ENCODE results near the gene TTC28.
"Not testable (repeated sequence)": the region's sequence is repeated elsewhere in the genome, so short reads cannot be mapped to it uniquely, and the experiment has no call there.

TTC28 gene

DNA sequence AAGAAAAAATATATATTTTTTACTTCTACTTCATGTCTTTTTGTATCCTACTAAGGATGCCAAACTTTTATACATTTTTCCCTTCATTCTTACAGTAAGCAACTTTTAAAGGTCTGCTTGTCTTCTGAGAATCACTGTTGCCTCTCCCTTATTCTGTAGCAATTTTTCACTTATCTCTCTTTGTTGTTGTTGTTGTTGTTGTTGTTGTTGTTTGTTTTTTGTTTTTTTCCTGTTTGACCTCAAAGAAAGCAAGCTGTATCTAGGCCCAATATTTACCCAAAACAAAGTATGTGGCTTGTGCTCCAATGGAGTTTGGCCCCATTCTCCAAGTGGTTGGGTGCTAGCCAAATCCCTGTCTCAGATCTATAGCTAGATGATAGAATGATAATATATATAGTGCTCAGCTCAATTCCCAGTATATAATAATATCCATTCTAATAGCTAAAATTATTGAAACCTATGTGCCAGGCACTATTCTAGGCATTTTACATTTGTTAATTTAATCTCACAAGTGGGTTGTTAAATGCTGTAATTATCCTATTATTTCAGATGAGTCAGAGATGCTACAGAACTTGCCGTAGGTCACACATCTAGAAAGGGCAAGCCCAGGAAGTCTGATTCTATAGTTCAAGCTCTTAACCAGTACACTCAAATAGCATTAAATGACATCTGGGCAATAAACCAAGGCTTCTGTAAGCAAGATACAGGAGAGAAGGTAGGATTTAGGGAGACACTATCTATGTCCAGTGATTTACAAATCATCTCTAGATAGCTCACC, 555.5 kb downstream of the TTC28 start:
- DNase-seq, result no peak

DNA sequence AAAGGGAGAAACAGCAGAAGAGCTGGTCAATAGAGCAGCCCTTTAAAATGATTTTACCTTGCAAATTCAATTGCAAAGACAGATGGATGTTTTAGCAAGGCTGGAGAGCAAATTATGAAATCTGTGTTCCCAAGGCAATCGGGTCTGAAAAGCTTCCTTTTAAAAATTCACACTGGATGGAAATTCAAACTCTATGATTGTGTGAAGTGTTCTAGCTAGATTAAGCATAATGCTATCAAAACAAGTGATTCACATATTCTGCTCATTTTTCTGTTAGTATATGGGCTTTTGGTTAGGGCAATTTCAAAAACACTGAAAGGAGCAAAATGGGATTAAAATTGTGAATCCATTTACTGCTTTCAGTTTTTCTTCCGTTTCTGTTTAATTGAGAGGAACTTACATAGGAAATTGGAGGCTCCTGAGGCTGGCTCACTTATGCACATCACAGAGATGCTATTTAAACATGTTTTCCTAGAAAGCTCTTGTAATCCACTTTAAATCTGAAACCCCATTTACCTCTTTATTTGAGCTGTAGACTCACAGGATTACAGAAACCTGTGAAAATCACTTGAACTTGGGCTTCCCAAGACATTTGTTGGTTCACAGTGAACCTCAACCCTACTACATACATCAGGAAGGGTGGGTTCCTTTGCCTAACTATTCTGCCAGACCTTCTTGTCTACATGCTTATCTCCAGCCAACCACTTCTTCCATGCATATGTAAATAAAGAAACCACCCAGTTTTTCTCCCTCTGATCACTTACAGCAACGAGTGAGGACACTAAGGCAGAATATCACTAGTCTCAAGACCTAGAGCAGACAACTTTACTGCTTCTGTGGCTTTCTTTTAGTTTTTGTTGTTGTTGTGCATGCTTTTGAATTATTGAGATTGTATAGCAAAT, 558.7 kb downstream of the TTC28 start:
- DNase-seq, result peak; percentile 63

DNA sequence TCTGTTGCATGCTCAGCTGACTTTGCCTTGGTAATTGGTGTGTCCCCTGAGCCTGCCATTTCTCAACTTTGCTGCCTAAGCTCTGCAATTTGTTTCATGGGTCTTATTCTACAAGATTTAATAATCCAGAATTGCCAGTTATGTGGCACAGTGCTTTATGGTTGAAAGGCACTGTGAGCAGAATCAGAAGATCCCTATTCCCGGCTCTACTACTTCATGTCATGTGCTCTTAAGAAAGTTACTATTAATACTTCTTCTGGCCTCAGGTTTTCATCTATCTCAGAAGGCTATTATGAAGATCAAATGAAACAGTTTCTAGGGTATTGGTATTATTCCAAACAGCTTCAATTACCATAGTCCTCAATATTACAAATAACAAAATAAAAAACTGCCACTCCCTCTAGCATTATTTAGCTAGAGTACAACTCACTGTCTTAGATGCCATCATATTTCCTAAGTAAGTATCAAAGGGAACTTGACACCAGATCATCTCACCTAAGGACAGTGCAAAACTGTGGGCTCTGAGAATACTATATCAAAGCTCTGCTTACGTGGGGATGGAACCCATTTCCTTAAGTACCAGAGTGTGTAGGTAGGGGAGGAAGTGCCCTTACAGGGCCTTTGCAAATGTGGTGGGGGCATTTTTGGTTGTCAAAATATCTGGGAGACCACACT, 560.5 kb downstream of the TTC28 start:
- DNase-seq, result no peak

DNA sequence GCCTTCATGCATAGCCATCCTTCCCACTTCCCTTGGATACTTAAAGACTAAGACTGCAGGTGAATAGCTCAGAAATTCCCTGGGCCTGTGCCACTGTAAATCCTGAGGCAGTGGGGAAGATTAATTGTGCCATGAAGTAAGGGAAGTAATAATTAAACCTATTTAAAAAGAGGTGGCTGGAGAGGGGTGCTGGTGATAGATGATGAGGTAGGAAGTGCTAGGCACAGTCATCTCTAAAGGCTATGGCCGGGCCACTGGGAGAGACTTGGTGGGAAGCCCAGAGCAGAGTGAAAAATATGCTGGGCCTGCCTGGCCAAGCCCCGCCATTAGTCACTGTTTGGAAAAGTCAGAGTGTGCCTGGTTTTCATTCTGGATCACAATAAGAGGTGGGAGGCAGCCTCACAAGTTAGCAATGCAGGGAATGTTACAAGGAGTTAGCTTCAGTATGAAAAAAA, 563.4 kb downstream of the TTC28 start:
- no peak for DNase-seq

DNA sequence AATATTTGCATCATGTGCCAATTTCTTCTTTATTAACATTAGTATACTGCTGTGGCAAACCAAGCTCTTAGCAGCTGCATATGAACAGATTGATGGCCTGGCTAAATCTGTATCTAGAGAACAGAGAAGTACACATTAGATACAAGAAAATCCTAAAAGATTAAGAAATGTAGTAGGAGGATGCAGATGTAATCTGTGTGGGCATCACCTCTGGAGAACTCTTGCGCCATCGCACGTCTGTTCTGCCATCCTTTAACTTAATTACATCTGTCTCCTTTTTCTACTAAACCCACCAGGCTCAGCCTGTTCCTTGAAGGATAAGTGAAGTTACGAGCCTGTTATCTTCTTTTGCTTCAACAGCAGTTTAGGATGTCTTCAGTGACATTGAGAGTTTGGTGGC, 564.2 kb downstream of the TTC28 start:
- DNase-seq, result peak; percentile 21

DNA sequence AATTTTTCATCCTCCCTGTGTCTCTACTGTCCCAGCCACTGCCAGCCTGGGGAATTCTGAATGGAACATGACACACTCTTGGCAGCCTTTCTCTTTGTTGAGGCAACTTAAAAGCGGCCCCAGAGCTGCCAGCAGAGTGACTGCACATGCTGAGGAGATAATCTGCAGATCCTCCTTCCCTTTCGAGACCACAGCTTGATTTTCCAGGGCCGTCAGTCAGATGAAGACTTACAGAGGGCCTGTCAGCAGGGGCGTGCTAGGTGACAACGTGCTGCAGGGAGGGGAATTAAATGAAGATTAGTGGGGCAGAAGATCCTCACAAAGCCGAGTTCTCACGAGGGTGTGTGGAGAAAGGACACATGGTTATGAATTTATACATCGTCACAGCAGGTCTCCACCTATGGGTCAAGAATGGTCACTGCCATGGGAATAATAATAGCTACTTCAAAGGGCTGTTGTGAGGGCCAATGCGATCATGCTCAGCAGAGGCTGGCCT, 567.0 kb downstream of the TTC28 start:
- peak; percentile 74 for DNase-seq

DNA sequence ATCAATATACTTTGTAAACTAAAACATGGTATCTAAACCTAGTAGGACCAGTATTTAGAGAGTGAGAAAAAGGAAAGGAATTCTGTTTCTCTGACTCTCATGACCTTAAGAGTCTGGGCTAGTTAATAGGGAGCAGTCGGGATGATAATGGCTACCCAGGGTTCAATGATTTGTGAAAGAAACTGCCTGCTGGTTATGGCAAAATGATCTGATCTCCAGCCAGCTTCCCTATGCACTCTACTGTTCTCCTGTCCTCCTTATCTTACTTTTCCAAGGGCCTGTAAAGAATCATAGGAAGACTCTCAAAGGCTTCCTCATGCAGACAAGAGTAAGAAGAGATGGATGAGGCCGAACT, 567.5 kb downstream of the TTC28 start:
- no peak for DNase-seq

DNA sequence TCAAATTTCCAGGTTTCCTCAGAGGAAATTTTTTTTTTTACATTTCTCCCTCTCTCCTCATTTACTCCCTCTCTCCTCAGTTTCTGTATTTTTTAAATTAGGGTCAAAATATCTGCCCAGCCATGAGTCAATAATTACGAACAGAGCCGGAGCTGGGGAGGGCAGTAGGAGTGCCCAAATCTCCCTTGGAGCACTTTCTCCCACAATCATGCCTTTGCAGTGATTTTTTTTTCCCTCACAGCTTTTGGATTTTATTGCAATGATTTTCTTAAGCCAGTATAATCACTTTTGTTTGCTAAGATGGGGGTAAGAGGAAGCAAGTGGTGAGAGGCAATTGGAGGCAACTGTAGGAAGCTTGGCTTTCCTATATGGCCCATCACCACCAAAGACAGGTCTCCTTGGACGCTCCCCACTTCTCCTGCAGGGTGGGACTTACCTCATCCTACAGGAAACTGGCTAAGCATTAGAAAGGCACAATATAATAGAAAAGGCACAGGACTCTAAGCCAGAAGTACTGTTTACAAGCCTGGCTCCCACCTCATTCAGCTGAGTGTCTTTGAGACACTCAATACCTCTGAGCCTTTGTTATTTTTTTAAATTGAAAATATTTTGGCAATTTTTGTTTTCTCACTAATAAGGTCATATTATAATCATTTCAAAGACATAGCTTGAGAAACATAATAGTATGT, 568.0 kb downstream of the TTC28 start:
- no peak for DNase-seq

DNA sequence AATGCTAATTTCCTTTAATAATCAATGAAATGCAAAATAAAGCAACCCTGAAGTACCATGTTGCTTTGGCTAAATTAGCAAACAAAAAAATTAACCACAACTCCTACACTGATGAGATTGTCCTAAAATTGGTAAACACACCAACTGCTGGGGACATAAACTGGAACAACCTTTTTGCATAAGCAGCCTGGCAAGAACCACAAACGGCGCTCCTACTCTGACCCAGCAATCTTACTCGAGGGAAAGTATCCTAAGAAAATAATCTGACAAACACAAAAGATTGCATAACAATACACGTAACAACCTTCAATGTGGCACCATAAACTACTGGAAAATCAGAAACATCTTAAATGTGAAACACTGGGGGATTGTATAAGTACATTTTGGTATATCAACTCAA, 570.8 kb downstream of the TTC28 start:
- DNase-seq, result no peak

DNA sequence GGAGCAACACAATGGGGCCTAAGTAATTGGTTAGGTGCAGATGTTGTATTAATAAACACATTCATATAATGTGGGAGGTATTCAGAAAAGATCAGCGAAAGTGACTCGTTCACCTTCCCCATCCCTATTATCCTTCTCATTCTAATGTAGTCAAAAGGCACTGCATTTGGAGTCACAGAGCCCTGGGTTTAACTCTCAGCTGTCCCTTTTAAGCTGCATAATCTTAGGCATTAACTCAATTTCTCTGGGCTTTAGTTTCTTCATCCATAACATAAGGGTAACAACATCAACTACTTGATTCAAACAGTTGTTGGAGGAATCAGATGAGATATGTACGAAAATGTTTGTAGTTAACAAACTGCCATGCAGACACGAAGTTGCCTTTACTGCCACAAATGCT, 573.0 kb downstream of the TTC28 start:
- DNase-seq, result no peak

DNA sequence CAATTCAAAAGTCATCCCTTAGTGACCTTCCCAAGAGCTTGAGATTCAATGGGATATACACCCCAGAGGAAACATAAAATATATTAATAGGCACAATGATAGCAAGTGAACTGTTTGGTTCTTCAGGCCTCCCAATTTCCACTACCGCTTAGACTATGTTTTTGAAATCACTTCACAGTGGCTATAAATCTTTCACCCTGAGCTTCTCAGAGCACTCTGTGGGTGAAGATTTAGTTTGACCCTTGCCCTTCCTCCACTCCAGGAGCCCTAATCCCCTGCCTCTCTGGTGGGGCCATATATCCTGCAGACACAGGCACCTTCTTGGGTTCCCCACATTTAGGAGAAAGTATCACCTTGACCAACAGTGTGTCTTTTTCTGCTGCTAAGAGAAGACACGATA, 573.7 kb downstream of the TTC28 start:
- DNase-seq, result no peak

DNA sequence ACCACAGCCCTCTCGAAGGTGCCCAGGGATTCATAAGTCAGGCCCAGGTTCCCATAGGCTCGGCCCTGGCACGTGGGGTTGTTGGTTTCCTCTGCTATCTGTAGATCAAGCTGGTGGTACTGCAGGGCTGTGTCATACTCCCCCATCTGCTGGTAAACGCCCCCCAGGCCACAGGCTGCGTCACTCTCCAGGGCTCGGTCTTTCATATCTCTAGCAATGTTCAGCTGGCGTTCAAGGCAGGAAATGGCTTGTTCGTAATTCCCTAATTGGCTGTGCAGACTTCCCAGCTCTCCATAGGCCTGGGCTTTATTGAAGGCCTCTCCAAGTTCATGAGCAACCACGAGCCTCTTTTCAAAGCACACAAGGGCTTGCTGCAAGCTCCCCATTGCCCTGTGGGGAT, 574.2 kb downstream of the TTC28 start:
- DNase-seq, result peak; percentile 85

DNA sequence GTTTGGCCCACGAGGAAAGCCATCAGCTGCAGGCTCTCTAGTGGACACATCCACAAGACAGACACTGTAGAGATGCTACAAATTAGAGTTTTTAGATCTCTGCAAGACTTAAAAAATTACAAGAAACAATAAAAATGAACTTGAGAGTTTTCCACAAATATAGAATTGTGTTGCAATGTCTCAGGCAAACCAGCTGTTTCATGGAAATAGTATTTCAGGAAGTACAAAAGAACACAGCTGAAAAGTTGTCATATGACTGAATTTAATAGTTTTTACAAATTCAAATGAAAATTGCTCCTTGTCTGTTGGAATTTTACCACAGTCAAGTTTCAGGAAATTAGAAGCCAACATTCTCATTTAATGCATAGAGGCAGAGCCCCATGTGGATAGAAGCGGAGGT, 576.0 kb downstream of the TTC28 start:
- no peak for DNase-seq

DNA sequence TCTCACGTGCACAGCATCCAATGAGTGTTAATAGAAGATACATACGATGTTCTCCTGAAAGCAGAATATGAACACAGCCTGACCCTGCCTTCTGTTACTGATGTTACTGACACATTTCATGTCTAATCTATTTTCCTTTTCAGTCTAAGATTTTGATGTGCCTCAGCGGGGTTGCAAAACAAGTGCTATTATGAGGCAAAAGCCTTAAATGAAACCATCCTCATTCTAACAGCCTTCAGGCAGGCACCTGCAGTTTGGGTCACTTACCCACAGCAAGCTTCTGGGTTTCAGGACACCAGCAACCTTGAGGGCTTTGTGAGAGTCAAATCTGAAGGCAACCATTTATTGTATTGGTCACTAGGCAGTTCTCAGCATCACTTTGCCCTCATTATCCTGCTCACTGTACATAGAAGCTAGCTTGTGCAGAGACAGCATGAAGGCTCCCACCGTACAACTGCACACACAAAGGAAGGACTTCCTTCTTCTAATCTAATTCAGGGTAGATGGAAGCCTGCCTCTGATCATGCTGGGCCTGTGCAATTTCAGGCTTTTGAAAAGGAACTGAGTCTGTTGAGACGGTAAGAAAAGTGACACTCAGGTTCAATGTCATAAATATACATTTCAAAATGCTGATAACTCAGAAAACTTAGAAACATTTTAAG, 577.4 kb downstream of the TTC28 start:
- DNase-seq, result peak; percentile 4

DNA sequence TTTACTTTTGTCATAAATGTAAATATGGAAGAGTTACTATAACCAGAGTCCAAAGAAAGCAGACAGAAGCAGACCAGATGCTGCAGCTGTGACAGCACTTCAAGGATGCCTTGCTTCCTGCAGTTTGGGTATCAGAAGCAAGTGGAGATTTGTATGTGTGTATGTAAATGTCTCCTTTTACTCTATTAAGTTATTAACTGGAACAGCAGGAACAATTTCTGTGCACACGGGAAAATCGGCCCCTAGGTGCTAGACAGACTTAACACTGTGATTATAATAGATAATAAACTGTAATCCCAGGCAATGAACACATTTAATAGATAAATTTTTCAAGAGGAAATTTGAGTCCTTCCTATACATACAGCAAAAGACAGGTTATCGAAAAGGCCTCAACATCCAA, 582.0 kb downstream of the TTC28 start:
- DNase-seq, result no peak

DNA sequence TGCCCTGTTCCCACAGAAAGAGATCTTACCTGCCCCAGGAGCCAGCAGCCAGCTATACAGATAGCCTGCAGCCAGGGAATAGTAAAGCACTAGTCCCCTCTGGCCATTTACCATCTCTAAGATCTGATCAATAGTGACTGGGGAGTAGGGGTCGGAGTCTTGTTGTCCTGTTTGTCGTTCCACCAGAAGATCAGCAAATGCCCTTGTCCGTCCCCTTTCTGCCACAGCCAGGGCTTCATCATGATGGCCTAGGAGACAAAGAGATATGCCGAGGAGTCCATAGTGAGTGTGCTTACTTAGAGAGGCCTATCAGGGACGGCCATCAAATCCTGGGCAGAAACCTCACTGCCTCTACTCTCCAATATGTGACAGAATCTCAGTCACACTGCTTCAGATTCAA, 583.5 kb downstream of the TTC28 start:
- DNase-seq, result no peak

DNA sequence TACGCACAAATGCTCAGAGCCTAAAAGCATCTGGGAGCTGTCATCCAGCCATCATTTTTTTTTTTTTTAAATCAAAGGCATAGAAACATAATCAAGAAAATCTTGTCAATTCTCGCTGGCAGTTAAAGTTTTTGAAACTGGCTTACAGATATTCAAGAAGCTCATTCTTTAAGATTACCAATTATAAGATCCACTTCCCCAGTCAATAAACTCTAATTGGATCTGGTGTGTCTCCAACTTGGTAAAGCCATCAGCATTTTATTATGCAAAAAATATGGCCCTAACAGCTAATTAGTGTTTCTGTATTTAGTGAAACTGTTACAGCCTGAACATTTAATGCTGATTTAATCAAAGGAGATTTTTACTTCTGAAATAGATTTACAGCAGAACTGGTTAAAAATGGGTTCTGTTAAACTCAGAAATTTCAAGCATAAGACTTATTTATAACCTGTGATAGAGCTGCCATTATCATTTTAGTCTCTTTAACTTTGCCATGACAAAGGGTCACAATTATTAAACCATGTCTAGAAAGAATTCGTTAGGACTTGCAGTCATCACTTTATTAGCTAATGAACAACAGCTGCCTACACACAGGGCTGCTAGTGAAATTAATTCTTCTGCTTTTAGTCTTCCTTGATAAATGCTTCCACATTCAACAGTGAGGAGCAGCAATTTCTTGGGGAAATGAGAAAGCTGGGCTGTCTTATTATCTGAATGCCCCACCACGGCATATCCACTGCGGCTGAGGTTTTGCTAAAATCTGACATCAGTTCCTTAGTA, 584.1 kb downstream of the TTC28 start:
- no peak for DNase-seq

DNA sequence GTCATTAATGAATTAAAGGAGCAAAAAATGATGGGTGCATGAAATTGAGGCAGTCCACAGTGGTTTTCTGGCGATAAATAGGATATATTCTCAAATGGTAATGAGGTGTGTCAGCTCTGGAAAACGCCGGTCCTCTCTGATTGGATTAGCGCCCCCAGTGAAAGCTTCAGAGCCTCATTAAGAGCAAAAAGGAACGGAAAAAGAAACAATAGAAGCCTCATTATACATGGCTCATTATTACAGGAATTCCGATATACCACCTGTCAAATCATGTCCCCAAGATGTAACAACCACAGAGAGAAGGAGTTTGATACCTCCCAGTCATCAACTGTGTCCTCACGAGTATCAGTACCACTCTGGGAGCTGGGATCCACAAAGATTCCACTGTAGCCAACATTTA, 584.9 kb downstream of the TTC28 start:
- DNase-seq, result no peak

DNA sequence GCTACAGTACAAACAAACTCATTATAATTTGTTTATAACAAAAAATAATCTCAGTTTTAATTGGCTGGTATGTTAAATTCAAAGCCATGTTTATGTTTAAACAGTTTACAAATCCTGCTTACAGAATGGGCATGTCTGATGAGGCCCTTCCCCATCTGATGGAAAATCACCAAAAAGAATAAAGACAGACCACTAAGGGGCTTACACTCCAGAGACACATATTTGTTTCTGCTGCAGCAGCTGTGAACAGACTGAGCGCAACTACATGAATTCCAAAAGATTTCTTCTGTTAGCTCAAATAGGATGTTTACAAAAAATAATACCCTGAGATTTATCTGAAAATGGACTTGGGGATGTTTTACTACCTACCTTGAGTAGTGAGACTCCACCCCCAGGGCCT, 585.9 kb downstream of the TTC28 start:
- DNase-seq, result no peak

DNA sequence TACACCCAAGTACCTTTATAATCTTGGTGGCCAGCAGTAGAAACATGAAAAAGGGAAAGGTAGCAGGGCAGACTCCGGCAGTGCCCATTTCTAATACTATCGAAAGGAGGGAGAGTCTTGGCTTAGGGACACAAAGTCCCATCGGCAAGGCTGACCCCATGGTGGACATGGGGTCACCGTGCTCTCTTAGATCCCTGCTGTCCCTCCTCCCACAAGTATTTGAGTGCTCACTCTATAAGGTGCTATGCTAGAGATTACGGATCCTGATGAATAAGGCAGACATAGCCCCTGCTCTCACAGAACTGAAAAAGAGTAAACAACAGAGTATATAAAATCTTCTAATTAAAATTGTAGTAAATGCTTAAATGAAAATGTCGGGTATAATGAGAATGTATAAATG, 588.2 kb downstream of the TTC28 start:
- DNase-seq, result no peak

DNA sequence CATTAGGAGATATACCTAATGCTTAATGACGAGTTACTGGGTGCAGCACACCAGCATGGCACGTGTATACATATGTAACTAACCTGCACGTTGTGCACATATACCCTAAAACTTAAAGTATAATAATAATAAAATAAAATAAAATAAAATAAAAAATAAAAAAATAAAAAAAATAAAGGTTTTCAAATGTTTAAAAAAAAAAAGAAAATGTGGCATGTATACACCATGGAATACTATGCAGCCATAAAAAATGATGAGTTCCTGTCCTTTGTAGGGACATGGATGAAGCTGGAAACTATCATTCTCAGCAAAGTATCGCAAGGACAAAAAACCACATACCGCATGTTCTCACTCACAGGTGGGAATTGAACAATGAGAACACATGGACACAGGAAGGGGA, 590.1 kb downstream of the TTC28 start:
- not testable (repeated sequence) for DNase-seq

DNA sequence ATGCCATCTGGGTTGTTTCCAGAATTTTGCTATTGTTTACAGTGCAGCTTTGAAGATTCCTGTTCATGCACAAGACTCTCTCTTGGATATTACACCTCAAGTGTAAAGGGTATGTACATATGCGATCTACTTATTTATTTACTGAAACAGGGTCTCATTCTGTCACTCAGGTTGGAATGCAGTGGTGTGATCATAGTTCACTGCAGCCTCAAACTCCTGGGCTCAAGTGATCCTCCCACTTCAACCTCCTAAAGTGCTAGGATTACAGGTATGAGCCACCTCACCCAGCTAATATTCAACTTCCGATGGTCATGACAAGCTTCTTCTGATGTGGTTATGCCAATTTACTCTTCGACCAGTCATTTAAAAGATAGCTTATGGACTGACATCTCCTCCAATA, 602.5 kb downstream of the TTC28 start:
- DNase-seq, result no peak
